DOHH2 (cell line): ENCODE data around the gene DEDD.

Experiments
- H3F3A ChIP-seq: fragments of 200-600 bp; sonication (generic), shearing (Covaris generic); 2 replicates; pipeline ENCODE4 v1.6.0; 2016; ENCODE audit warnings: antibody characterized with exemption, mild to moderate bottlenecking; ENCODE audit not compliant: control insufficient read depth, insufficient read depth
- H3K27ac ChIP-seq: fragments of 200-600 bp; sonication (generic); 2 replicates; pipeline ENCODE4 v1.5.1; 2014; ENCODE audit warnings: low read depth, mild to moderate bottlenecking, low read length, moderate library complexity
- H3K27me3 ChIP-seq: fragments of 200-600 bp; sonication (generic); 2 replicates; pipeline ENCODE4 v1.6.1; 2014; ENCODE audit warnings: mild to moderate bottlenecking, low read length, mixed read lengths; ENCODE audit not compliant: control insufficient read depth
- H3K36me3 ChIP-seq: fragments of 200-600 bp; sonication (generic); 2 replicates; pipeline ENCODE4 v1.6.1; 2014; ENCODE audit warnings: mild to moderate bottlenecking, low read length, moderate library complexity, mixed read lengths; ENCODE audit not compliant: control insufficient read depth
- H3K4me1 ChIP-seq: fragments of 200-600 bp; sonication (generic); 2 replicates; pipeline ENCODE4 v1.6.1; 2014; ENCODE audit warnings: mild to moderate bottlenecking, low read length, mixed read lengths; ENCODE audit not compliant: control insufficient read depth
- H3K4me2 ChIP-seq: fragments of 200-600 bp; sonication (generic); 2 replicates; pipeline ENCODE4 v1.6.0; 2014; ENCODE audit warnings: mild to moderate bottlenecking, low read length, moderate library complexity
- H3K4me3 ChIP-seq: fragments of 200-600 bp; sonication (generic); 2 replicates; pipeline ENCODE4 v1.5.1; 2014; ENCODE audit warnings: mild to moderate bottlenecking, low read length, mixed read lengths
- H3K79me2 ChIP-seq: fragments of 200-600 bp; sonication (generic); 2 replicates; pipeline ENCODE4 v1.6.1; 2014; ENCODE audit warnings: mild to moderate bottlenecking, low read length, mixed read lengths; ENCODE audit not compliant: control insufficient read depth
- H3K9me2 ChIP-seq: fragments of 200-600 bp; sonication (generic); replicated peaks from 2 replicates; pipeline ENCODE4 v1.6.1; 2014; ENCODE audit warnings: mild to moderate bottlenecking, low read length, mixed read lengths; ENCODE audit not compliant: control insufficient read depth
- H3K9me3 ChIP-seq: fragments of 200-600 bp; sonication (generic); 2 replicates; pipeline ENCODE4 v1.6.1; 2014; ENCODE audit warnings: antibody characterized with exemption, low read length, mixed read lengths; ENCODE audit not compliant: control insufficient read depth, insufficient read depth
- H4K20me1 ChIP-seq: fragments of 200-600 bp; sonication (generic); 2 replicates; pipeline ENCODE4 v1.6.0; 2014; ENCODE audit warnings: low read depth, mild to moderate bottlenecking, antibody characterized with exemption, low read length, moderate library complexity; ENCODE audit not compliant: control insufficient read depth, insufficient read depth
- CTCF ChIP-seq: fragments of 200-600 bp; sonication (generic); IDR thresholded peaks from one replicate; pipeline ENCODE4 v1.5.1; 2014; ENCODE audit warnings: antibody characterized with exemption, mild to moderate bottlenecking, low read depth, low read length; ENCODE audit not compliant: poor library complexity, severe bottlenecking
- EZH2phosphoT487 ChIP-seq: fragments of 200-600 bp; sonication (generic); IDR thresholded peaks from 2 replicates; pipeline ENCODE4 v1.6.1; 2017; ENCODE audit warnings: borderline replicate concordance, mild to moderate bottlenecking, antibody characterized with exemption, low read length, moderate library complexity, mixed read lengths

The DEDD gene

DNA sequence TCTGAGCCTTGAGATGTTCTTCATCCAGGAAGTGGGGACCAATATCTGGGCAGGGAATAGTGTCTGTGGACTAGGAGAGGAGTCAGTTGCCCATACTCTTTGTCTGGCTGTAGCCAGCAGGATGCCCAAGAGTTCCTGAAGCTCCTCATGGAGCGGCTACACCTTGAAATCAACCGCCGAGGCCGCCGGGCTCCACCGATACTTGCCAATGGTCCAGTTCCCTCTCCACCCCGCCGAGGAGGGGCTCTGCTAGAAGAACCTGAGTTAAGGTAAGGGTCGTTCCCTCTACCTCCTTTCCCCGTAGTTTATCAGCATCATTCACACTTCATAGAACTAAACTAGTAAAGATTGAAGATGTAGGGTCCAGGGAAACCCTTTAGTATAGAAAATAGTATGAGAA lies 30.3 kb upstream of the DEDD start:
- H3K27ac ChIP-seq, result no peak overlapping the region
- H3K4me1 ChIP-seq, result peaks cover 39% of the 10 kb centered on the region
- no peaks in the 10 kb centered on the region for H3K27me3 ChIP-seq
- no peaks in the 10 kb centered on the region for H3K9me2 ChIP-seq
- no peak overlapping the region for H3K4me2 ChIP-seq
- no peak for TF ChIP-seq EZH2phosphoT487
- no peak for TF ChIP-seq CTCF
- H3K4me3 ChIP-seq, result no peak overlapping the region
- H3K79me2 ChIP-seq, result peaks cover 22% of the 10 kb centered on the region
- peaks cover 43% of the 10 kb centered on the region for H3K36me3 ChIP-seq
- H3K9me3 ChIP-seq, result no peaks in the 10 kb centered on the region
- 0 out of 2 replicates have a peak, but pooled peaks cover 4% of the 10 kb centered on the region for H3F3A ChIP-seq
- H4K20me1 ChIP-seq, result no peaks in the 10 kb centered on the region

DNA sequence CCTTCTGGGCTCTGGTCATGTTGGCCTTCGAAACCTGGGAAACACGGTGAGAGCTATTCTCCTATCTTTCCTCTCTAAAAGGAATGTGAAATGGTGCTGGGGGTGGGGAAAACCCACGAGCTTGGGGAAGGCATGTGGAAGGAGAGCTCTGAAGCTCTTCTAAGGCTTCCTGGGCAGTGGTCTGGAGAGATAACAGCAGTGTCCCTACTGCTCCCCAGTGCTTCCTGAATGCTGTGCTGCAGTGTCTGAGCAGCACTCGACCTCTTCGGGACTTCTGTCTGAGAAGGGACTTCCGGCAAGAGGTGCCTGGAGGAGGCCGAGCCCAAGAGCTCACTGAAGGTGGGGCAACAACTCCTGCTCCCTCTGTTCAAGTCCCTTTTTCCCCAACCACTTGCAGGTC lies 29.6 kb upstream of the DEDD start:
- peaks cover 50% of the 10 kb centered on the region for H3K36me3 ChIP-seq
- H3K4me2 ChIP-seq, result no peak overlapping the region
- no peaks in the 10 kb centered on the region for H3K27me3 ChIP-seq
- H3K79me2 ChIP-seq, result peaks cover 20% of the 10 kb centered on the region
- no peaks in the 10 kb centered on the region for H4K20me1 ChIP-seq
- H3K4me3 ChIP-seq, result no peak overlapping the region
- no peak overlapping the region for H3K27ac ChIP-seq
- H3F3A ChIP-seq, result 0 out of 2 replicates have a peak, but pooled peaks cover 9% of the 10 kb centered on the region
- H3K9me2 ChIP-seq, result no peaks in the 10 kb centered on the region
- no peak for TF ChIP-seq CTCF
- TF ChIP-seq EZH2phosphoT487, result no peak
- peaks cover 36% of the 10 kb centered on the region for H3K4me1 ChIP-seq
- H3K9me3 ChIP-seq, result no peaks in the 10 kb centered on the region

DNA sequence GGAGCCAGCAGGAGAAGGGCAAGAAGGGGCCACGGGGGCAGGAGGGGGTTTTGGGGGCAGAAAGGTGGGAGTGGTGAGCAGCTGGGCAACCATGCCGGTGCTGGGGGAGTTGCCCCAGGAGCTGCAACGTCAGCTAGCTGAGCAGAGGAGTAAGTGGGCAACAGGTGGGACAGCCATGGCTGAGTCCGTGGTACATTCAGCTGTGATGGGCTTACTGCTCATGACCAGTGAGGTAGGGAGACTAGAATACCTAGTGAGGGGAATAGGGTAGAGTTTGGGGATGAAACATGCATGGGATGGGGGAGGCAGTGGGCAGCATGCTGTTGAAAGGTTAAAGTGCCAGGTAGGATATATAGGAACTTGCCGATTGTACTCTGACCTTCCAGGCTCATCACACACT lies 29.2 kb upstream of the DEDD start:
- no peaks in the 10 kb centered on the region for H3K9me2 ChIP-seq
- no peak overlapping the region for H3K4me2 ChIP-seq
- H3K36me3 ChIP-seq, result peaks cover 53% of the 10 kb centered on the region
- no peak overlapping the region for H3K4me3 ChIP-seq
- H3K9me3 ChIP-seq, result no peaks in the 10 kb centered on the region
- H3K27me3 ChIP-seq, result no peaks in the 10 kb centered on the region
- peaks cover 34% of the 10 kb centered on the region for H3K4me1 ChIP-seq
- TF ChIP-seq EZH2phosphoT487 (no peak), CTCF (no peak)
- H3F3A ChIP-seq, result 0 out of 2 replicates have a peak, but pooled peaks cover 11% of the 10 kb centered on the region
- no peaks in the 10 kb centered on the region for H4K20me1 ChIP-seq
- peaks cover 16% of the 10 kb centered on the region for H3K79me2 ChIP-seq
- no peak overlapping the region for H3K27ac ChIP-seq
